ENCODE data around the gene SHC3. TPM values are rescaled to one million over a fixed set of nuclear protein-coding genes. Genes with fewer than 3 reads are reported as not detected.
A peak's percentile ranks its signal among the peaks of the same experiment; 100 is the strongest.

Gene SHC3
- total RNA-seq, 1 donor from 2014 or later = 0.05 TPM

DNA sequence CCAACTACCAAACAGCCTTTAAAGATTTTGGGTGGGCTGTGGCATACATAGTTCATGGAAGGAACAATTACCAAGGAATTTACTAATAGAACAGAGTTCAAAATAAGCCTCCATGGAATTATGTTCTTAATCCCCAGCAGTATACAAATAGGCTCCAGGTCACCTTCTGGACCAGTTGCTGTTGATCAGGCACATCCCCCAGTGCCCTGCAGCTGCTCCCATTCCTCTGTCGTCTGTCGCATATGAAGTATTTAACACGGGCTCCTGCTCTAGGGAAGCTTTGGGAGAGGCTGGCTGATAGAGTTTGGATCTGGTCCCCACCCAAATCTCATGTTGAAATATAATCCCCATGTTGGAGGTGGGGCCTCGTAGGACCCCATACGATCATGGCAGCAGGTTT, 17.8 kb downstream of the SHC3 start:
- DNase-seq (ENCODE audit: low read depth) = peak; percentile 46

GRCh38 chr9:89154651-89155336, 23.8 kb downstream of the SHC3 start:
- peak; percentile 47 for DNase-seq (ENCODE audit: low read depth)

DNA sequence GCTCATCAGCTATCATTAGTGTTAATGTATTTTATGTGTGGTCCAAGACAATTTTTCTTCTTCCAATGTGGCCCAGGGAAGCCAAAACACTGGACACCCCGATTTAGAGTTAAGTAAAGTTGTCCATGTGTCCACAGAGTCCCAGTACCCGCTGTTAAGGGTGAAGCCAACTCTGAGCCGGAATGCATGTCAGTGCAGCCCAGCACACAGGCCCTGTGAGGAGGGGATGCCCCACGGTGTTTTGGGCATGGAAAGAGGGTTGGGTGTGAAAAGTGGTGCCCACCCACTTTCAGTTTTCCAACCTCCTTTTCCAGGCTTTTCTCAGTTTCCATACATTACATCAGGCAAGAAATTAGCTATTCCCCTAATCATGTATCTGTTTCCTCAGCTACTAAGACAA, 24.4 kb downstream of the SHC3 start:
- no peak for DNase-seq (ENCODE audit: low read depth)

DNA sequence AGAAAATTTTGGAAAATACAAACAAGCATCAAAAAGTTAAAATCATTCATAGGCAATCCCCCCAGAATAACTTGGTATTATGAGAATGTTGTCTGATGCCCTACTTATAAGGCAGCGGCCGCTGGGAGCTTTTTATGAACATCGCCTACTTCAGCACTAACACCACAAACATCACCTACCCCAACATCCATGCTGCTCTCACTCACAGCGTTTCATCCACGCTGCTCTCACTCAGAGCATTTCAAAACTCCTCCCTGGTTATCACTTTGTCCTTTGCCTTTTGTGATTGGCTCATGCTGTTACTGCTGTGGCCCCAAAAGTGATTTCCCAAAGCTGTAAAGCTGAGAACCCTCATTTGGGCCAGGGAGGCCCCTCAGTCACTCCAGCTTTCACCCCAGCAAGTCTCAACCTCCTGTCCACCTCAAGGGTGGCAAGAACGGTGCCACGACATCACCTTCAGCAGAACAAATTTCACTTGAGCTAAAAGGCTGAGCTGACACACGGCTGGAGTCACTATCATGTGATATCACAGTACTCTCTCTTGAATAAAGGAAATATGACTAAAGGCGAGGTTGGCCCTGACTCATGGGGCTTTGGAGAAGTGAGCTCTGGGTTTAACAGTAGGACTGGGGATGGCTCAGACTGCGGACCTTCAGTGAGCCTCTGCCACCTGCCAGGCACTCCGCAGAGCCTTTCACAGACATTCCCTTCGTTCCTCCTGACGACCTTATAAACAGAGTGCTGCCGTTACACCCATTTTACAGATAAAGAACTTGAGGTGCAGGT, 25.2 kb downstream of the SHC3 start:
- DNase-seq (ENCODE audit: low read depth) = peak; percentile 35

GRCh38 chr9:89149726-89150125, 28.9 kb downstream of the SHC3 start:
- DNase-seq (ENCODE audit: low read depth) = peak; percentile 22

- no peak for DNase-seq (ENCODE audit: low read depth)
Measured at GRCh38 chr9:89145097-89145496, 33.5 kb downstream of the SHC3 start.

GRCh38 chr9:89144238-89144637, 34.4 kb downstream of the SHC3 start:
- no peak for DNase-seq (ENCODE audit: low read depth)

DNA sequence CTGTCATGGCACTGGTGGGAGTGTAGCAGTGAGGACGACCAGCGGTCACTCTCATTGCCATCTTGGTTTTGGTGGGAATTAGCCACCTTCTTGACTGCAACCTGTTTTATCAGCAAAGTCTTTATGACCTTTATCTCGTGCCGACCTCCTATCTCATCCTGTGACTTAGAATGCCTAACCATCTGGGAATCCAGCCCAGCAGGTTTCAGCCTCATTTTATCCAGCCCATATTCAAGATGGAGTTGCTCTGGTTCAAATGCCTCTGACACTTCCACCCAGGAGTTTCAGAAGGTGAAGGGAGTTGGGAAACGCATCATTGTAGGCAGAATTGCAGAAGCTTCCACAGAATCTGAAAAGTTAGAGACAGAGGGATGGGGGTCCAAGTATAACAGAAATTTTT, 35.4 kb downstream of the SHC3 start:
- DNase-seq (ENCODE audit: low read depth) = no peak

DNA sequence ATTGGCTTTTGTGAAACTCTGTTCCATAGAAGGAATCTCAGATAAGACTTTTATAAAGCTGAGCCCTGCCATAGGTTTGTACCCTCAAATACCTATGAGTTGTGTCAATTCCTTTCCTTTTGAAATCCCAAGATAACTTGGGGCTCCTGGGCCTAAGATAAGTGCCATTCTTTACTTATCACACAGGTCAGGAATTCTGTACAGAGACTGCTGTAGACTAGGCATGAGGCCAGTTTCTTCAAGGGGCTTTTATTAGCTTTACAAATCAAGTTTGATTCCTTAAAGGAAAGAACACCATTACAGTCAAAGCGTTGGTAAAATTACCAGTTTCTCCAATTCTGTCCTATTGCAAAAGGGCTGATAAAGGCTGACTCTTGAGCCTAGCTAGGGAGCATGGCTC, 39.2 kb downstream of the SHC3 start:
- no peak for DNase-seq (ENCODE audit: low read depth)

- no peak for DNase-seq (ENCODE audit: low read depth)
Measured at GRCh38 chr9:89138463-89139390, 39.9 kb downstream of the SHC3 start.

GRCh38 chr9:89137542-89138462, 40.8 kb downstream of the SHC3 start:
- peak; percentile 90 for DNase-seq (ENCODE audit: low read depth)

DNA sequence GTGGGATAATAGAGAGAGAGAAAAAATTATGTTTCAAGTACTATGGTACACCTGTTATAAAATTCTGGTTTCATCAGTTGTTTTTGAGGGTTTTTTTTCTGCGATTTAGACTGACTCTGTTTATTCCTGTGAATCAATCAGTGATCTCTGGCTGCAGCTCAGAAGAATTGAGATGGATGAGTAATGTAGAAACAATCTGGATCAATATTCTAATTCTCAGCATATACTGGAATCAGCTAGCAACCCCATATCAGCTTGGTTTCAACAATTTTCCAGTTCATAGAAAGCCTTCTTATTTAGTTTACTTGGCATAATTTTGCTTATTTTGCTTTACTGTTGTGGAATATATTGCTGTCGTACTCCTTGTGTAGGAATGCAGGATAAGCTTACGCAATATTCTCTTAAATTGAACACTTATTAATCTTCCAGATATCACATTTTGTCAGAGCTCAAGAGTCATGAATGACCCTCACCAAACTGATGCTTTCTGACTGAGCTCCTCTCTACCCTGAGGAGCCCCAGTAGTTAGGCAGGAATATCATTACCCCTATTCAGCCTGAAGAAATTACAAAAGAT, 42.9 kb downstream of the SHC3 start:
- DNase-seq (ENCODE audit: low read depth) = no peak

DNA sequence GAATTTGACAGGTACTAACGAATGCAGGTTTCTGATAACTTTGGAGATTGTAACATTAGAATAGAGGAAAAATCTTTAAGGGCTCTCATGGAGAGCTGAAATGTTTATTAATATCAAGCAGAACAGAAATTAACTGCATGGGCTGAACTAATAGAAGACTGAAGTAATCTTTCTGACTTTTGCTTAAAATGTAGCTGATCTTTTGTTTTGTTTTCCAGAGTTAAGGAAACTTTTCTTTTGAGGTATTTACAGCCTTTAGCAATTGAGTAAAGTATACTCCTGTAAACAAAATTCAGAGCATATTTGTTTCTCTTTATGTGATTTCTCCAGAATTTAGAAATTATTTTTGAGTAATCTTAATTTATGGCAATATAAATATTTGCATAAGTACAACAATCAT, 43.9 kb downstream of the SHC3 start:
- DNase-seq (ENCODE audit: low read depth) = no peak

- no peak for DNase-seq (ENCODE audit: low read depth)
Measured at GRCh38 chr9:89122949-89123348, 55.7 kb downstream of the SHC3 start.

GRCh38 chr9:89120704-89121103, 57.9 kb downstream of the SHC3 start:
- DNase-seq (ENCODE audit: low read depth) = no peak

DNA sequence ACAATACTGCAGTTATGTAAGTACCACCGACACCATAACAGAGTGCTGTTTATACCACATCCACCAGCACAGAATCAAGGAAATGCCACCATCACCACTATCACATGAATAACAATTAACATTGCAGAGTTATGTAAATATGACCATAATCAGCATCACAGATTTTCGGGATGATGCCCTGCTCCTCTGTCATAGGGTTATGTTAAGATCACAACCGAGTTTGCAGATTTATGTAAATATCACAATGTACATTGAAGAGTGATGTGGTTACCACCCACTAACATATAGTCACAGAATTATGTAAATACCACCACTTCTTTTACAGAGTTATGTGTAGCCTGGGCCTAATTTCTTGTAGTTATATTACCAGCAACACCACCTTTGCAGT, 61.8 kb downstream of the SHC3 start:
- no peak for DNase-seq (ENCODE audit: low read depth)

DNA sequence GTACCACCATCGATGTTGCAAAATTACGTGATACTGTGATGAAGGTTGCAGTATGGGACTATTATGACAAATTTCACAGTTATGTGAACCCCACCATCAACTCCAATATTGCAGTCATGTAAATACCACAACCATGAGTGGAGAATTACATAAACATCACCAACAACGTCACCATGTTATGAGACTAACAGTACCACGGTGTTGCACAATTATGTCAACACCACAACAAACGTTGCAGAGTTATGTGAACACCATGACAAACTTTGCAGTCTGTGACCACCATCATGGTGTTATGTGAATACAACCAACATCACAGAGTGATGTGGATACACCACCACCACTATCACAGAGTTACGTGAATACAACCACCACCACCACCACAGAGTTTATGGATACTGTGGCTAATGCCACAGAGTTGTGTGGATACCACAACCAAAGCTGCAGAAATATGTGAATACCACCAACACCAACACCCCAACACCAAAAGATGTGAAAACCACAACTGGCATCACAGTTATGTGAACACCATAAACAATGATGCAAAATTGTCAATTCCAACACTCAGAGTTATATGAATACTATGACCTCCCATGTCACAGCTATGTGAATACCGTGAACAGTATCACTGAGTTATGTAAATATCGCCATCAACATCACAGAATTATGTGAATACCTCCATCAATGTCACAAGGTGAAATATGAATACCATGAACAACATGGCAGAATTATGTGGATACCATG, 62.4 kb downstream of the SHC3 start:
- no peak for DNase-seq (ENCODE audit: low read depth)

GRCh38 chr9:89115426-89115825, 63.2 kb downstream of the SHC3 start:
- DNase-seq (ENCODE audit: low read depth) = no peak

GRCh38 chr9:89114741-89115140, 63.9 kb downstream of the SHC3 start:
- DNase-seq (ENCODE audit: low read depth) = no peak

DNA sequence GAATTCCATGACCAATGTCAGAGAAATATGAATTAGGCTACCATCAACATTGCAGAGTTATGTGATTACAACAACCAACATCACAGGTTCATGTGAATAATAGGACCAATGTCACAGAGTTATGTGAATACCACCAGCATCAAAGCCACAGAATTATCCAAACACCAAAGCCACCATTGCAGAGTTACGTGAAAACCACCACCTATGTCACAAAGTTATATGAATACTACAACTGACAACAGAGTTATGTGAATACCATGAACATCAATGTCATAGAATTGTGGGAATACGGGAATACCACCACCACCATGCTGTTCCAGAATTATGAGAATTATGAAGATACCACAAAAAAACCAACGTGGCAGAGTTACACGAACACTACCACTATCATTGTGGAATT, 64.8 kb downstream of the SHC3 start:
- DNase-seq (ENCODE audit: low read depth) = no peak

Data from myocyte (in vitro differentiated cells).